Right atrium auricular region (tissue), 2 donors: ENCODE data around the gene CD58. TPM values are rescaled to one million over a fixed set of nuclear protein-coding genes. Genes with fewer than 3 reads are reported as not detected.

Experiments
- DNase-seq: peaks from one replicate; pipeline ENCODE4 v3.0.0-alpha.2; 2019; ENCODE audit warnings: low spot score
- H3K27ac ChIP-seq, 2 donors: fragments of 200-600 bp; sonication (generic); 1 replicate in 1 of 2; 2 replicates in 1 of 2; pipeline ENCODE4 v1.5.1; 2016 to 2019
- H3K27me3 ChIP-seq, 2 donors: fragments of 200-600 bp; sonication (generic); one replicate each; pipeline versions ENCODE4 v1.5.1 to v1.6.0; 2017 to 2019
- H3K36me3 ChIP-seq: fragments of 200-600 bp; sonication (generic); one replicate; pipeline ENCODE4 v1.5.1; 2016
- H3K4me1 ChIP-seq, 2 donors: fragments of 200-600 bp; sonication (generic); one replicate each; pipeline versions ENCODE4 v1.5.1 to v1.6.0; 2017 to 2019
- H3K4me3 ChIP-seq, 2 donors: fragments of 200-600 bp; sonication (generic); 1 replicate in 1 of 2; 2 replicates in 1 of 2; pipeline ENCODE4 v1.5.1; 2017 to 2019; ENCODE audit warnings: mild to moderate bottlenecking in 1 of 2, moderate library complexity in 1 of 2
- H3K9me3 ChIP-seq, 2 donors: fragments of 200-600 bp; sonication (generic); one replicate each; pipeline ENCODE4 v1.5.1; 2019
- CTCF ChIP-seq, 2 donors: fragments of 200-600 bp; sonication (generic); IDR thresholded peaks; one replicate each; pipeline ENCODE4 v1.5.1; 2019; ENCODE audit warnings: antibody characterized with exemption in 2 of 2
- total RNA-seq, 2 donors: library from RNA; depleted of rRNA; stranded (reverse); fragments of >200 nt; gene quantifications; one replicate each; pipeline ENCODE4 v1.1.0, GENCODE V29; 2016

The CD58 gene
- total RNA-seq, 2 donors from 2014 or later: 26.4 to 27.4 TPM

GRCh38 chr1:116508085-116508983 lies 62.5 kb downstream of the CD58 start:
- TF ChIP-seq CTCF (IDR thresholded peaks at IDR 0.05): no peak
- Histone ChIP-seq H3K27me3 (no peaks in the 10 kb centered on the region), H3K4me1 (peaks cover 0 to 24% of the 10 kb centered on the region in 2 donors), H3K9me3 (no peaks in the 10 kb centered on the region), H3K27ac (no peak overlapping the region), H3K4me3 (no peak overlapping the region), H3K36me3 (no peaks in the 10 kb centered on the region)
- no peak for DNase-seq

GRCh38 chr1:116507631-116508030 lies 63.2 kb downstream of the CD58 start:
- no peak for DNase-seq
- no peak for TF ChIP-seq CTCF (IDR thresholded peaks at IDR 0.05)
- no peak overlapping the region for H3K27ac ChIP-seq
- no peaks in the 10 kb centered on the region for H3K27me3 ChIP-seq
- H3K36me3 ChIP-seq: no peaks in the 10 kb centered on the region
- H3K4me3 ChIP-seq: no peak overlapping the region
- no peaks in the 10 kb centered on the region for H3K9me3 ChIP-seq
- H3K4me1 ChIP-seq: peaks cover 0 to 24% of the 10 kb centered on the region in 2 donors

- Histone ChIP-seq H3K9me3 (no peaks in the 10 kb centered on the region), H3K4me1 (peaks cover 0 to 24% of the 10 kb centered on the region in 2 donors), H3K27me3 (no peaks in the 10 kb centered on the region), H3K27ac (no peak overlapping the region), H3K4me3 (no peak overlapping the region), H3K36me3 (no peaks in the 10 kb centered on the region)
- no peak for DNase-seq
- no peak for TF ChIP-seq CTCF (IDR thresholded peaks at IDR 0.05)
These were observed 64.5 kb downstream of the CD58 start for GRCh38 chr1:116506132-116507004.

- H3K9me3 ChIP-seq: no peaks in the 10 kb centered on the region
- no peak overlapping the region for H3K4me3 ChIP-seq
- no peaks in the 10 kb centered on the region for H3K36me3 ChIP-seq
- no peaks in the 10 kb centered on the region for H3K27me3 ChIP-seq
- peaks cover 0 to 24% of the 10 kb centered on the region in 2 donors for H3K4me1 ChIP-seq
- H3K27ac ChIP-seq: peak overlapping the region; percentile 38 to 41
- DNase-seq: peak; percentile 80
- no peak for TF ChIP-seq CTCF (IDR thresholded peaks at IDR 0.05)
These were observed 66.3 kb downstream of the CD58 start for GRCh38 chr1:116504308-116505156.

- H3K36me3 ChIP-seq: no peaks in the 10 kb centered on the region
- no peaks in the 10 kb centered on the region for H3K27me3 ChIP-seq
- TF ChIP-seq CTCF (IDR thresholded peaks at IDR 0.05): no peak
- peaks cover 0 to 23% of the 10 kb centered on the region in 2 donors for H3K4me1 ChIP-seq
- no peak overlapping the region for H3K4me3 ChIP-seq
- peak overlapping the region; percentile 38 to 41 for H3K27ac ChIP-seq
- DNase-seq: no peak
- H3K9me3 ChIP-seq: no peaks in the 10 kb centered on the region
These were observed 67.1 kb downstream of the CD58 start for GRCh38 chr1:116503546-116504307.
